Heart left ventricle (tissue), 16 donors: ENCODE results near the gene ISM1. TPM values are rescaled to one million over a fixed set of nuclear protein-coding genes. Genes with fewer than 3 reads are reported as not detected.

Experiments used
- ATAC-seq, 4 donors: fragments of 200-7000 bp; cut with Tn5 transposase; one replicate each; pipeline ENCODE4 v1.9.1; 2020 to 2022; ENCODE audit warnings: moderate library complexity in 4 of 4, mild to moderate bottlenecking in 3 of 4, moderate number of reproducible peaks in 1 of 4
- DNase-seq, 5 donors: peaks; one replicate each; pipeline ENCODE4 v3.0.0-alpha.2; 2020
- H3K27ac ChIP-seq, 12 donors: fragments of 200-600 bp; sonication (generic) in 4 of 12; one replicate each; pipeline versions ENCODE4 v1.5.0 to v1.8.0; 2016 to 2022; ENCODE audit warnings: mild to moderate bottlenecking in 2 of 12
- H3K27me3 ChIP-seq, 9 donors: fragments of 200-600 bp; sonication (generic) in 2 of 9; one replicate each; pipeline versions ENCODE4 v1.5.1 to v1.8.0; 2016 to 2022; ENCODE audit warnings: mild to moderate bottlenecking in 3 of 9
- H3K36me3 ChIP-seq, 9 donors: fragments of 200-600 bp; sonication (generic) in 2 of 9; one replicate each; pipeline versions ENCODE4 v1.5.0 to v1.8.0; 2018 to 2022; ENCODE audit warnings: mild to moderate bottlenecking in 2 of 9
- H3K4me1 ChIP-seq, 12 donors: fragments of 200-600 bp; sonication (generic) in 4 of 12; one replicate each; pipeline versions ENCODE4 v1.5.0 to v1.8.0; 2016 to 2022; ENCODE audit warnings: mild to moderate bottlenecking in 3 of 12
- H3K4me3 ChIP-seq, 12 donors: fragments of 200-600 bp; sonication (generic) in 4 of 12; one replicate each; pipeline versions ENCODE4 v1.5.0 to v1.8.0; 2017 to 2022; ENCODE audit warnings: mild to moderate bottlenecking in 9 of 12, moderate library complexity in 4 of 12
- H3K9me3 ChIP-seq, 12 donors: fragments of 200-600 bp; sonication (generic) in 4 of 12; one replicate each; pipeline versions ENCODE4 v1.5.0 to v1.8.0; 2016 to 2022; ENCODE audit warnings: mild to moderate bottlenecking in 1 of 12
- POLR2A ChIP-seq, 2 donors: fragments of 450-650 bp; IDR thresholded peaks; one replicate each; pipeline ENCODE4 v1.6.1; 2017; ENCODE audit warnings: antibody characterized with exemption in 2 of 2, mild to moderate bottlenecking in 2 of 2, moderate library complexity in 2 of 2
- WGBS, 4 donors: extraction: QIAGEN DNeasy Blood & Tissue Kit in 2 of 4; methylation state at CpG; one replicate each; pipeline versions ENCODE4 v1.1.5 to v1.1.7; 2013 to 2018; 5-methylcytosine and 5-hydroxymethylcytosine counted together
- intact Hi-C, 10 donors: fragments of 100-400 bp; cut with DNase I; formaldehyde crosslinking; loops; one replicate each; pipeline versions ENCODE4 v1.11.1 to v1.14.2; 2022
- polyA plus RNA-seq, 2 donors: library from polyadenylated mRNA; stranded (reverse); fragments of 200-250 nt; gene quantifications; one replicate each; pipeline ENCODE4 v1.2.3, GENCODE V29; 2013
- total RNA-seq, 9 donors: library from RNA; depleted of rRNA in 2 of 9; stranded (reverse); fragments of >200 nt in 2 of 9; fragmentation: NEBNext Ultra II Directional in 3 of 9; extraction: Animal tissue kit (Norgen Biotek cat#: 25700) in 3 of 9; gene quantifications; one replicate each; pipeline versions ENCODE4 v1.1.0 to v1.2.4, GENCODE V29; 2016 to 2023
- TF ChIP-seq, protein P1 (sequence below), 12 donors: fragments of 200-600 bp; sonication (generic) in 4 of 12; IDR thresholded peaks; one replicate each; pipeline versions ENCODE4 v1.5.0 to v1.8.0; 2018 to 2022; ENCODE audit warnings: antibody characterized with exemption in 12 of 12, mild to moderate bottlenecking in 5 of 12
- donor health status: ischemic (EF 13 %, LVEDD 7.1; RV severe dilation, severe dysfunction).
- donor health status: healthy with polysubstance abuse.
- donor health status: DM: no; HTN: yes; CAD: no.
- donor health status: DM: no; HTN: no; CAD: no.
- donor health status: ischemic (EF 25% LVEDD 6.9; RV normal size, moderate dysfunction).
- donor health status: ischemic (EF 25% LVEDD 5.7; RV mildly dilated, moderate dysfunction).
- donor health status: healthy.
- donor health status: DM: yes; HTN: yes; CAD: no.
- donor health status: ischemic (EF 35%, LVEDD 5.7; RV mildly dilated, moderate dysfunction).
- donor health status: nonischemic (EF 11% LVEDD 7.7; RV severe dilation, severe dysfunction).
- donor health status: DM: yes; HTN: yes; CAD: no.
- donor health status: PGD.
- donor health status: ischemic (EF 29% LVEDD 5.4; RV normal size, mild dysfunction).
- donor health status: nonischemic (EF 23%, LVEDD 6.1; RV moderate dilation, normal function).

Gene ISM1
- total and polyA plus RNA-seq, 11 donors, result 0.46 to 2.9 (median 1.4) TPM

DNA sequence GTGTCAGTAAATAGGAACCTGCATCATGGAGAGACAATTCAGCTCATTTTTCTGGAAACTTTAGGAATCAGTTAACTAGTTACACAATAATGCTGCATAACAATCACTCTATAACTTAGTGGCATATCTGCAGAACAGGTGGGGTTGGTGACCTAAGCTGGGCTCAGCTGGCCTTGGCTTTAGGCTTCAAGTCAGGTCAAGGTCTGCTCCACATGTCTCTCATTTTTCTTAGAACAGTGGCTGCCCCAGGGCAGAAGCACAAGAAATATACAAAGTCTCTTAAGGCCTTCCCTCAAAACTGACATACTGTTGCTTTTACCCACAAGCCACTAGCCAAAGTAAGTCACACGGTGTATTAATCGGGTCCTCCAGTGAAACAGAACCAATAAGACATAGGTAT lies 14.1 kb upstream of the ISM1 start:
- Histone ChIP-seq H3K27me3 (peaks cover 0 to 5% (median 0%) of the 10 kb centered on the region in 9 donors), H3K4me3 (no peak overlapping the region), H3K27ac (no peak overlapping the region), H3K36me3 (no peaks in the 10 kb centered on the region), H3K9me3 (peaks cover 0 to 2% (median 0%) of the 10 kb centered on the region in 12 donors), H3K4me1 (no peaks in the 10 kb centered on the region)
- WGBS, 4 donors, result 89 to 97% (median 96%) methylated on average over 2 of the region's 2 CpGs
- TF ChIP-seq, protein P1, sequence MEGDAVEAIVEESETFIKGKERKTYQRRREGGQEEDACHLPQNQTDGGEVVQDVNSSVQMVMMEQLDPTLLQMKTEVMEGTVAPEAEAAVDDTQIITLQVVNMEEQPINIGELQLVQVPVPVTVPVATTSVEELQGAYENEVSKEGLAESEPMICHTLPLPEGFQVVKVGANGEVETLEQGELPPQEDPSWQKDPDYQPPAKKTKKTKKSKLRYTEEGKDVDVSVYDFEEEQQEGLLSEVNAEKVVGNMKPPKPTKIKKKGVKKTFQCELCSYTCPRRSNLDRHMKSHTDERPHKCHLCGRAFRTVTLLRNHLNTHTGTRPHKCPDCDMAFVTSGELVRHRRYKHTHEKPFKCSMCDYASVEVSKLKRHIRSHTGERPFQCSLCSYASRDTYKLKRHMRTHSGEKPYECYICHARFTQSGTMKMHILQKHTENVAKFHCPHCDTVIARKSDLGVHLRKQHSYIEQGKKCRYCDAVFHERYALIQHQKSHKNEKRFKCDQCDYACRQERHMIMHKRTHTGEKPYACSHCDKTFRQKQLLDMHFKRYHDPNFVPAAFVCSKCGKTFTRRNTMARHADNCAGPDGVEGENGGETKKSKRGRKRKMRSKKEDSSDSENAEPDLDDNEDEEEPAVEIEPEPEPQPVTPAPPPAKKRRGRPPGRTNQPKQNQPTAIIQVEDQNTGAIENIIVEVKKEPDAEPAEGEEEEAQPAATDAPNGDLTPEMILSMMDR (IDR thresholded peaks at IDR 0.05), result no peak
- no peak for TF ChIP-seq POLR2A (IDR thresholded peaks at IDR 0.05)
- DNase-seq (no peak), ATAC-seq (no peak)
- intact Hi-C loops, result no loop called here

DNA sequence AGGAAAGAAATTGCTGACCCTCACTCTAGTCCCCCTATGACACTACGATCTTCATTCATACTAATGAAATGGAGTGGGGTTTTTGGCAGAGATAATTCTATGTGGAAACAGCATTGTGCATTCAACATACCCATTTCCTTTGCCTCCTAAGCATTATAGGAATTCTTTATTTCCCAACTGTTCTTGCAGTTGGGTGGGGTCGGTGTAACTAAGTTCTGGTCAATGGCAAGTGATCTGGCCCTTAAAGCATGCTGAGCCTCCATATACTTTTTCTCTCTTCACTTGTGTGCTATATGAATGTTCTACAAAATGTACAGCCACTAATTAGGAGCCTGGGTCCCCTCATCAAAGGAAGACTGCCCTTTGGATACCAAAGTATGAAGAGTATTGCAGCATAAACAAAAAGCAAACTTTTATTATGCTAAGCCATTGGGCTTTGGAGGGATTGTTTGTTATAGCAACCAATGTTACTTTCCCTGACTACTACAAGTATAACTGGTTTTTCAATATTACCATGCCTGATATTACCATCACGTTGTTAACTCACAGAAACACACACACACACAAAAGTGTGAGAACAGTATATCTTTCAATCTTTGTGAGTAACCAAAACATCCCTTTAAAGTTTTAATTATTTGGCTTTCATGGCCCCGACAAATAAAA lies 9.0 kb upstream of the ISM1 start:
- H3K27ac ChIP-seq, result no peak overlapping the region
- WGBS, 4 donors, result 48 to 94% (median 66%) methylated on average over 4 of the region's 4 CpGs
- no peaks in the 10 kb centered on the region for H3K4me1 ChIP-seq
- no peaks in the 10 kb centered on the region for H3K36me3 ChIP-seq
- DNase-seq, result no peak
- TF ChIP-seq, protein P1 (IDR thresholded peaks at IDR 0.05), result no peak
- TF ChIP-seq POLR2A (IDR thresholded peaks at IDR 0.05), result no peak
- ATAC-seq, result no peak
- H3K27me3 ChIP-seq, result peaks cover 0 to 13% (median 0%) of the 10 kb centered on the region in 9 donors
- no peak overlapping the region for H3K4me3 ChIP-seq
- intact Hi-C loops, result no loop called here
- H3K9me3 ChIP-seq, result peaks cover 0 to 6% (median 0%) of the 10 kb centered on the region in 12 donors

DNA sequence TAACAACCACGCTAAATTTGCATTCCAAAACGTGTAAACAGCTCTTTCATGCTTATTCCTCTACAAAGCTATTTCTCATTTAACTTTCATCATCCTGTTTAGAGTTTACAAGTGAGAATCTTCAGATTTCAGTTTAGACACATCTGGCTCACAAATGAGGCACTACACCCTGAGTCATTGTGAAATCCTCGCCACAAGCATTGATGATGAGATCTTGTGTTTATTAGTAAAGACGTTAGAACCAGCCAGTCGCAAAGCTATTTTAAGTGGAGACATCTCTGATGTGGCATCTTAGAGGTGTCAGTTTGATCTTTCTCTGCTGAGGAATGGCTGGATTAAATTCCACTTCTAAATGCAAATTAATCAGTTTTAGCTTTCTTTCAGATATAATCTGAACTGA lies 8.3 kb upstream of the ISM1 start:
- peaks cover 0 to 6% (median 0%) of the 10 kb centered on the region in 12 donors for H3K9me3 ChIP-seq
- H3K36me3 ChIP-seq, result no peaks in the 10 kb centered on the region
- H3K4me3 ChIP-seq, result no peak overlapping the region
- 62 to 68% (median 66%) methylated on average over 5 of the region's 5 CpGs for WGBS, 4 donors
- peaks cover 0 to 15% (median 3%) of the 10 kb centered on the region in 9 donors for H3K27me3 ChIP-seq
- intact Hi-C loops, result no loop called here
- TF ChIP-seq, protein P1 (IDR thresholded peaks at IDR 0.05), result no peak
- TF ChIP-seq POLR2A (IDR thresholded peaks at IDR 0.05), result no peak
- H3K27ac ChIP-seq, result no peak overlapping the region
- no peaks in the 10 kb centered on the region for H3K4me1 ChIP-seq
- ATAC-seq, result no peak
- DNase-seq, result no peak

DNA sequence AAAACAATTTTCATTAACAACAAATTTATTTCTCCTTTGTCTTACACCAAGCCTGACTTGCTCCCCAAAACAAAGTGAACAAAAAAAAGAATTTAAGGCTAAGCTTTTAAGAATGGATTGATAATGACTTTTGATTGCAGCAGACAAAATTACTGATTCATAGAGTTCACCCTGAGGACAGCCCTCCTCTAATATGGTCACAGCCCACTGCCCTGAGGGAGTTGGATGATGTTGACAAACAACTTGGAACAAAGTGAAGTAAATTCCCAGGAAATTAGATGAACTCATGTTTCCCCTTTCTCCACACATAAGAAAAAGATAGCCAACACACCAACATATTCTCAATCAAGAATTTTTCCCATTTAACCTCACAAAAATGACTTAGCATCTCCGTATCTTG lies 7.7 kb upstream of the ISM1 start:
- Histone ChIP-seq H3K36me3 (no peaks in the 10 kb centered on the region), H3K27me3 (peaks cover 0 to 20% (median 3%) of the 10 kb centered on the region in 9 donors), H3K4me3 (no peak overlapping the region), H3K4me1 (no peaks in the 10 kb centered on the region), H3K27ac (no peak overlapping the region), H3K9me3 (peaks cover 0 to 6% (median 0%) of the 10 kb centered on the region in 12 donors)
- ATAC-seq (no peak), DNase-seq (no peak)
- intact Hi-C loops, result no loop called here
- WGBS, 4 donors, result 84 to 90% (median 86%) methylated on average over 1 of the region's 1 CpG
- TF ChIP-seq POLR2A (IDR thresholded peaks at IDR 0.05), result no peak
- TF ChIP-seq, protein P1 (IDR thresholded peaks at IDR 0.05), result no peak
